ENCODE data around the gene CPD.

- TF ChIP-seq EZH2 (IDR thresholded peaks at IDR 0.05; ENCODE audit: low read length): no peak
- TF ChIP-seq, protein P1, sequence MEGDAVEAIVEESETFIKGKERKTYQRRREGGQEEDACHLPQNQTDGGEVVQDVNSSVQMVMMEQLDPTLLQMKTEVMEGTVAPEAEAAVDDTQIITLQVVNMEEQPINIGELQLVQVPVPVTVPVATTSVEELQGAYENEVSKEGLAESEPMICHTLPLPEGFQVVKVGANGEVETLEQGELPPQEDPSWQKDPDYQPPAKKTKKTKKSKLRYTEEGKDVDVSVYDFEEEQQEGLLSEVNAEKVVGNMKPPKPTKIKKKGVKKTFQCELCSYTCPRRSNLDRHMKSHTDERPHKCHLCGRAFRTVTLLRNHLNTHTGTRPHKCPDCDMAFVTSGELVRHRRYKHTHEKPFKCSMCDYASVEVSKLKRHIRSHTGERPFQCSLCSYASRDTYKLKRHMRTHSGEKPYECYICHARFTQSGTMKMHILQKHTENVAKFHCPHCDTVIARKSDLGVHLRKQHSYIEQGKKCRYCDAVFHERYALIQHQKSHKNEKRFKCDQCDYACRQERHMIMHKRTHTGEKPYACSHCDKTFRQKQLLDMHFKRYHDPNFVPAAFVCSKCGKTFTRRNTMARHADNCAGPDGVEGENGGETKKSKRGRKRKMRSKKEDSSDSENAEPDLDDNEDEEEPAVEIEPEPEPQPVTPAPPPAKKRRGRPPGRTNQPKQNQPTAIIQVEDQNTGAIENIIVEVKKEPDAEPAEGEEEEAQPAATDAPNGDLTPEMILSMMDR (optimal IDR thresholded peaks at IDR 0.05 in 1 of 3, IDR thresholded peaks at IDR 0.05 in 1 of 3, conservative IDR thresholded peaks at IDR 0.05 in 1 of 3; ENCODE audit: extremely low read depth in 1 of 3, insufficient read depth in 2 of 3, low read length in 3 of 3): no peak
Observed at GRCh38 chr17:30427611-30428010, 48.9 kb downstream of the CPD start.

Measured in keratinocyte (primary cell).